ENCODE measurements around the gene ATP10B. TPM values are rescaled to one million over a fixed set of nuclear protein-coding genes. Genes with fewer than 3 reads are reported as not detected.

The ATP10B gene
- total RNA-seq, 1 experiment from 2014 or later, result 0.11 TPM

GRCh38 chr5:160627921-160628618, 223.9 kb downstream of the ATP10B start:
- Mint-ChIP-seq H3K36me3 (no peaks in the 10 kb centered on the region), H3K9me3 (peaks cover 4% of the 10 kb centered on the region), H3K27ac (no peak overlapping the region), H3K27me3 (ENCODE audit: low read depth) (no peaks in the 10 kb centered on the region), H3K4me1 (peaks cover 25% of the 10 kb centered on the region), H3K4me3 (no peak overlapping the region)
- ChIA-PET POLR2A (no interaction called here), CTCF (no interaction called here)
- DNase-seq (ENCODE audit: low spot score) (no peak), ATAC-seq (no peak)
- TF ChIP-seq USF2 (CRISPR knock-in tag; IDR thresholded peaks at IDR 0.05), result no peak
- no peak for TF ChIP-seq IRF2 (CRISPR knock-in tag; IDR thresholded peaks at IDR 0.05; ENCODE audit: borderline replicate concordance, low read depth)

- no peak overlapping the region for H3K27ac Mint-ChIP-seq
- H3K27me3 Mint-ChIP-seq (ENCODE audit: low read depth), result no peaks in the 10 kb centered on the region
- no peaks in the 10 kb centered on the region for H3K9me3 Mint-ChIP-seq
- TF ChIP-seq MLX (CRISPR knock-in tag; IDR thresholded peaks at IDR 0.05), result no peak
- CTCF ChIA-PET, result no interaction called here
- no peak for DNase-seq (ENCODE audit: low spot score)
- no peak for ATAC-seq
- POLR2A ChIA-PET, result no interaction called here
- H3K36me3 Mint-ChIP-seq, result no peaks in the 10 kb centered on the region
- peaks cover 25% of the 10 kb centered on the region for H3K4me1 Mint-ChIP-seq
- no peak overlapping the region for H3K4me3 Mint-ChIP-seq
These were observed 225.7 kb downstream of the ATP10B start for GRCh38 chr5:160626322-160626721.

GRCh38 chr5:160621526-160621925, 230.5 kb downstream of the ATP10B start:
- ATAC-seq (no peak), DNase-seq (ENCODE audit: low spot score) (no peak)
- CTCF ChIA-PET, result no interaction called here
- H3K9me3 Mint-ChIP-seq, result no peaks in the 10 kb centered on the region
- no peak overlapping the region for H3K27ac Mint-ChIP-seq
- H3K27me3 Mint-ChIP-seq (ENCODE audit: low read depth), result peaks cover 2% of the 10 kb centered on the region; the same call in 1 of the 2 replicates
- POLR2A ChIA-PET, result no interaction called here
- H3K36me3 Mint-ChIP-seq, result no peaks in the 10 kb centered on the region
- peaks cover 15% of the 10 kb centered on the region for H3K4me1 Mint-ChIP-seq
- no peak overlapping the region for H3K4me3 Mint-ChIP-seq
- TF ChIP-seq ESRRA (CRISPR knock-in tag; IDR thresholded peaks at IDR 0.05; ENCODE audit: borderline replicate concordance), result no peak
- no peak for TF ChIP-seq CREB1 (CRISPR knock-in tag; IDR thresholded peaks at IDR 0.05)
- no peak for TF ChIP-seq PRRX2 (CRISPR knock-in tag; IDR thresholded peaks at IDR 0.05)
- no peak for TF ChIP-seq CBFB (CRISPR knock-in tag; IDR thresholded peaks at IDR 0.05; ENCODE audit: low read depth)
- TF ChIP-seq ETV6 (CRISPR knock-in tag; IDR thresholded peaks at IDR 0.05), result no peak
- TF ChIP-seq NR3C1 (CRISPR knock-in tag; conservative IDR thresholded peaks at IDR 0.05; ENCODE audit: low read depth), result no peak
- TF ChIP-seq SMAD3 (CRISPR knock-in tag; IDR thresholded peaks at IDR 0.05; ENCODE audit: borderline replicate concordance), result no peak
- no peak for TF ChIP-seq GRHL2 (CRISPR knock-in tag; IDR thresholded peaks at IDR 0.05; ENCODE audit: insufficient replicate concordance, severe bottlenecking)
- no peak for TF ChIP-seq USF1 (CRISPR knock-in tag; IDR thresholded peaks at IDR 0.05)
- TF ChIP-seq AR (CRISPR knock-in tag; IDR thresholded peaks at IDR 0.05), result no peak

GRCh38 chr5:160620401-160620800, 231.6 kb downstream of the ATP10B start:
- H3K27ac Mint-ChIP-seq, result no peak overlapping the region
- ATAC-seq, result no peak

More at GRCh38 chr5:160620401-160620800, 231.6 kb downstream of the ATP10B start:
- ChIA-PET POLR2A (no interaction called here), CTCF (no interaction called here)
- peaks cover 2% of the 10 kb centered on the region; the same call in 1 of the 2 replicates for H3K27me3 Mint-ChIP-seq (ENCODE audit: low read depth)
- no peaks in the 10 kb centered on the region for H3K36me3 Mint-ChIP-seq
- H3K4me3 Mint-ChIP-seq, result no peak overlapping the region
- DNase-seq (ENCODE audit: low spot score), result no peak
- no peaks in the 10 kb centered on the region for H3K9me3 Mint-ChIP-seq
- peaks cover 4% of the 10 kb centered on the region; the same call in 1 of the 2 replicates for H3K4me1 Mint-ChIP-seq
- TF ChIP-seq ZNF396 (CRISPR knock-in tag; IDR thresholded peaks at IDR 0.05; ENCODE audit: borderline replicate concordance), result no peak

Measured in WTC11 (cell line).